GM11168 (cell line): ENCODE data around the gene ORC3.
"Not testable (repeated sequence)": the region's sequence is repeated elsewhere in the genome, so short reads cannot be mapped to it uniquely, and the experiment has no call there.

Experiments
- in situ Hi-C: fragments of 300-500 bp; cut with MboI; formaldehyde crosslinking; loops from one replicate; pipeline ENCODE4 v1.12.0; 2022; ENCODE audit warnings: low sequenced_read_pairs; ENCODE audit not compliant: unreplicated experiment

The ORC3 gene

GRCh38 chr6:87655824-87656223 lies 65.9 kb downstream of the ORC3 start:
- in situ Hi-C loops: no loop called here

GRCh38 chr6:87656857-87657256 lies 66.9 kb downstream of the ORC3 start:
- in situ Hi-C loops: no loop called here

DNA sequence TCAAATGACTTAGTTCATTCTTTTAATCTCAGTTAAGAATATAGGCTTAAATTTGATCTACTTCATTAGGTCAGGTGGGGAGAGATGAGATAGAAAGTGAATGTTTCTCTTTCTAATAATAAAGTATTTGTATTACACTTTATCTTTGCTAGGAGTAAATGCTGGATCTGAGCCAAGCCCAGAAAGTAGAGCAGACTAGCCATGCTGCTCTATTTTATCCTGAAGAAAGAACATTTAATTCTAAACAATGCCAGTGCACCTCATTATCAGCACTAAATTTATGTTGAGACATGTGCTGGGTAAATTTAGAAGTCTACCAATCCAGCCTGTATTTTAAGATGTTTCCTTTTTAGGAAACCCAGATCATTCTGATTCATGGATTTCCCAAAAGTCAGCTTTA lies 68.6 kb downstream of the ORC3 start:
- in situ Hi-C loops: no loop called here

DNA sequence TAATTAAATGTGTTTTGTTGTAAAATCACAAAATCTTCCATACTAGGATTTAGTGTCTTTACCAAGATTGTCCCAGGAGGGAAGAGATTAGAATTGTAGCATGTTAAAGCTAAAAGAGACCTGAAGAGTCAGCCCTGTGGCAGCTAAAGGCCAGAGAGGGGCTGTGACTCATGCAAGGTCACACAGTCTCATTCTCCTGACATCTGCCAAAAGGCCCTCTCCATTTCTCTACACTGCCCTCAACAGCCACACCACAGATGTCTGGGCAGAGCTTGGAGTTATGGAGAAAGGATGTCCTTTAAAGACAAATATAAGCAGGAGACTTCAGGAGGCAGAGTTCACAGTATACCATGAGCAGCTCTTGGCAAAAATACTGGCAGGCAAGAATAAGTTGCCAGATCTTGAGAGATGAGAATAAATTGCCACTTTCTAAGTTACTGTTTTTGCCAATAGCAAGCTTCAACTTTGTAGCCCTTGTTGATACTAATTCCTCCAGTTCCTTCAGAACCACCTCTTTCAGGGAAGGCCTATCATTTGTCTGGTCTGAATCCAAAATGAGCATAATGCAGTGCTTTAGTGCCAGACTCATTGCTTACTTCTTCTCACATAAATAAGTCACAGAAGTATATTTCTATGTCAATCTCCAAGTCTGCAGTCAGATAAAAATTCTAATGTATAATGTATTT lies 70.4 kb downstream of the ORC3 start:
- in situ Hi-C loops: no loop called here

DNA sequence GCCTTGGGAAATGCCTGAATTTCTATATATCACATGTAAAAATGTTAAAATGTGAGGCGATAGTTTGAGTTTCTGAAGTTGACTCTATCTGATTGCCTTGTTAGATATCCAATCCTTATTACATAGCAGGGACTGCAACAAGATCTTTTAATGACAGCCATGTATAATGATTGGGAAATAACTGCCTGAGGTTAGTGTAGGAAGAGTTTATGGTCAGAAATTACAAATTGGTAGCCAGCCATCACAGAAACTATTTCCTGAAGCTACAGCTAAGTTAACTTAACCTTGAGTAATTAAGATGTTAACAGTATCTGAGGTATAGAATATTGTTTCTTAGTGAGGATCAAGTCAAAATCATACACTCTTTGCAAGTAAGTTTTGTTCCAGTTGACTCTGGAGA lies 71.1 kb downstream of the ORC3 start:
- in situ Hi-C loops: no loop called here

- in situ Hi-C loops: no loop called here
Measured at GRCh38 chr6:87661503-87661902, 71.6 kb downstream of the ORC3 start.

DNA sequence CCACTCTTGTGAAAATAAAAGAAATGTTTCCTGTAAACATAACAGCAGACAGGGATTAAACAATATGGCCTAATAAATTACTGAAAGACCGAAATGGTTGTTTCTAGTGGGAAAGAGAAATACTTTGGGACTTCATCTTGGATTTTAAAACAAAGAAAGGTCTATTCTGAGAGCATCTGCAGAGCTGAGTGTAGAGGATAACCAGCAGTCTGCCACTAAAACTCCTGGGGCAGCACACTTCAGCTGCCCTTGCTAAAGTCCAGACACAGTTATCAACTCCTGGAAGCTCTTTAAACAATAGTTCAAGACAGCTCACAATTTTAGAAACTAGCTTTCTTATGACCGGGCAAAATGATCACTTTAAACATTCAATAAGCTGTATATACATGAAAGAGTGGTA lies 73.5 kb downstream of the ORC3 start:
- in situ Hi-C loops: no loop called here

DNA sequence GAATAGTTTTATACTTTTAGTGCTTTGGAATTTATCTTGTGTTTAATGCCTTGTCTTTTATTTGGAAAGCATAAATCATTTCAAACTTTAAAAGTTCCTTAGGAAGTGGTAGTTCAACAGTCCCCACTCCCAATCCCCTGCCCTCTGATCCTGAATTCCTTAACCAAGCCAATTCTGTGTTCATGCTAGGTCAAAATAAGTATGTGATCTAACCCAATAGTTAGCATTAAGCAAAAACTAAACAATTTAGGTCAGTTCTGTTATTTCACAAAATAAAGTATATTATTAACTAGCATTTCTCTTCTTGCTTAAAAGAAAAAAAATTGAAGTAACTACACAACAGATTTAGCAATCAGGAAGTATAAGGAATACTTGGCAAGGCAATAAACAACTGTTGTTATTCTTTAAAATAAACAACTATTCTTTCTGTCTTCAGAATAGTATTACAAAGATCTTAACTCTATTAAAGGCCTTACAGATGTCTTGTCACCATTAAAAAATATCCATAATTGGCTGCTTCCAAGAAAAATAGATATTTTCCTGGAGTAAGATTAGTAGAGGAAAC lies 75.1 kb downstream of the ORC3 start:
- in situ Hi-C loops: no loop called here

- in situ Hi-C loops: no loop called here
Measured at GRCh38 chr6:87667032-87667431, 77.1 kb downstream of the ORC3 start.

GRCh38 chr6:87668013-87668412 lies 78.1 kb downstream of the ORC3 start:
- in situ Hi-C loops: no loop called here

- in situ Hi-C loops: no loop called here
Measured at GRCh38 chr6:87669051-87669450, 79.1 kb downstream of the ORC3 start.

DNA sequence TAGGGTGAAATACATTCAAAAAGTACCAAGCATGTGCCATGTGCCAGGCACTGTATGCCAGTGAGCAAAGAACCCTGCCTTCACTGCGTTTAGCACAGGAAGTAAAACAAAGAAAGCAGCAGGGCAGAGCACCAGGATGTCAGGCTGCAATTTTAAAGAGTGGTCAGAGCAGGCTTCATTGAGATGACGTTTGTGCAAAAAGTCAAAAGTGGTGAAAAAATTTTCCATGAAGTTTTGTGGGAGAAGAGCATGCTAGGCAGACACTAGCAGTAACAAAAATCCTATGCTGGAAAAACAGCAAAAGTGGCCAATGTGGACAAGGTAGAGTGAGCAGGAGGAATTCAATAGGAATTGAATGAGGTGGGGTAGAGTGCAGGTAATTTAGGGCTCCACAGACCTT lies 80.8 kb downstream of the ORC3 start:
- in situ Hi-C loops: no loop called here

DNA sequence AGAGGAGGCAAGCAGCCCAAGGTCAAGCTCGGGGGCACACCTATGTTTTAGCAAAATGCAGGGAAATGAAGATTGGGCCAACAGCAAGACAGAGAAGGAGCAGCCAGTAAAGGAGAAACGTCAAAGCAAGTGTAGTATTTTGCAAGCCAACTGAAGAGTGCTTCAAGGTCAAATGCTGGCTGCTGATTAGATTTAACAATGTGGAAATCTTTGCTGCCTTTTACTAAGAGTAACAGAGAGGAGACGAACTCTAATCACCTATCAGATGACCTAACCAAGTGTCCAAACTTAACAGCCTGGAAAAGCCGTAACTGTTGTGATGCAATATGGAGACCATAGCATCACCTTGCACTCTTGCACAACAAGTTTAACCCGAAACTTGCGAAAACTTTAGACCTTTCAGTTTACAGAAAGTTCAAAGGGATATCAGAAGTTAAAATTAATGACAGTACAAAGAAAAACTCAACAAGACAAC lies 81.7 kb downstream of the ORC3 start:
- in situ Hi-C loops: no loop called here

DNA sequence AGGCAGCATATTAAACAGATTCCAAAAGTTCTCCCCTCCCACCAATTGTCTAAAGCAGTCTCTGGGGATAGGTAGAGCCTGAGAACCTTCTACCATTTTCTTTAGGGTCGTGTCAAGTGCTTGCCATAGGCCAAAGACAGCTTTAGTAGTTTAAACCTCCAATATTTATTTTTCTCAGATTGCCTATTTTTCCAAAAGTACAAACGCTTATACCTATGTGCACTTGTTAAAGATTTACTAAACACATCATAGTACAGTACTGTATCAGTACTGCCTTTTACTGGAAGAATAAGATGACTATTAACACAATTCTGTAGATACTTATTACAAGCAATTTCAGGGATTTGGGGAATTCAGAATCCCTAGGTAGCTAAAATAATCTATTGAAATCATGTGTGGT lies 82.7 kb downstream of the ORC3 start:
- in situ Hi-C loops: no loop called here

GRCh38 chr6:87673237-87673636 lies 83.3 kb downstream of the ORC3 start:
- in situ Hi-C loops: no loop called here

DNA sequence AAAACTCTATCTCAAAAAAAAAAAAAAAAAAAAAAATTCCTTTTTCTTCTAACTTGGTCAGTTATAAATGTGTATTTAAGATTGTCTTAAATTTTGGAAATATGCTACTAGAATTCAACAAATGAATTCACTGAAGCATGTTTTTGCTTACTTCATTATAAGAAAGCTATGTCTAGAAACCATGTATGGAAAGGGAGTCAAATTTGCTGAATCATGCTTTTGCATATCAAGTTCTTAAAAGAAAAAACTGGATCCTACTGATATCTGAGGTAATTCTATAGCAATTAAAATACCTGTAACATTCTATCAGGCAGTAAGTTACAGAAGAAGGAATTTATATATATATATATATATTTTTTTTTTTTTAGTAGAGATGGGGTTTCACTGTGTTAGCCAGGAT lies 84.4 kb downstream of the ORC3 start:
- in situ Hi-C loops: no loop called here

- in situ Hi-C loops: no loop called here
Measured at GRCh38 chr6:87675004-87675681, 85.2 kb downstream of the ORC3 start.

- in situ Hi-C loops: no loop called here
Measured at GRCh38 chr6:87682310-87682709, 92.4 kb downstream of the ORC3 start.

DNA sequence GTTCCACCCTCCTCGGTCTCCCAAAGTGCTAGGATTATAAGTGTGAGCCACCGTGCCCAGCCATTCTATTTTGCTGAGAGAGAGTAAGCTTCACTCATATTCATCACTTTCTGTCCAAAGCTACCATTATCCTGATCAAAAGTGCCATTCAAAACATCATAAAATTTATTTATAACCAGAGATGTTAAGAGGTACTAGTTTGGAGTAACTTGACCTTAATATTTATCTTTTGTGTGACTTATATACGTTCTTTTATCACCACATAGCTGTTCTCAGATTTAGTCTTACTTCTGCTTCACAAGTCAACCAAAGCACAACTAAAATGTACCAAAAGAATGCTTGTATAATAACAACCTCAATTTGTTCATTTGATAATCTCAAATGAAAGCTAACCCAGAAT lies 94.0 kb downstream of the ORC3 start:
- in situ Hi-C loops: no loop called here

GRCh38 chr6:87684895-87685654 lies 95.1 kb downstream of the ORC3 start:
- in situ Hi-C loops: no loop called here

DNA sequence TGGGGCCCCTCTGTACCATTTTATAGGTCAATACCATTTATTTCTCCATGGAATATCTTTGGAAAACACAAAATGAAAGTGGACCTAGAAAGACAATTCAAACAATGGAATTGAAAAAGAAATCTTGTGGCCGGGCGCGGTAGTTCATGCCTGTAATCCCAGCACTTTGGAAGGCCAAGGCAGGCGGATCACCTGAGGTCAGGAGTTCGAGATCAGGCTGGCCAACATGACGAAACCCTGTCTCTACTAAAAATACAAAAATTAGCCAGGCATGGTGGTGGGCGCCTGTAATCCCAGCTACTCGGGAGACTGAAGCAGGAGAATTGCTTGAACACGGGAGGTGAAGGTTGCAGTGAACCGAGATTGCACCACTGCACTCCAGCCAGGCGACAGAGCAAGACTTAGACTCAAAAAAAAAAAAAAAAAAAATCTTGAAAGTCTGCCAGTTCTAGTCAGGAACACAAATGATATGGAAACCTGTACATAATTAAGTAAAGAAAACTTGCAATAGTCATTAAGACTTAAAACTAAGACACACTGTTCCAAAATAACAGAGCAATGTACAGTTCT lies 96.8 kb downstream of the ORC3 start:
- in situ Hi-C loops: not testable (repeated sequence)
